Left renal cortex interstitium (tissue), 4 donors: Measurements from ENCODE around the gene CFAP58. TPM values are rescaled to one million over a fixed set of nuclear protein-coding genes. Genes with fewer than 3 reads are reported as not detected.
A peak's percentile ranks its signal among the peaks of the same experiment; 100 is the strongest.

Experiments
- DNase-seq, 4 donors: peaks; one replicate each; pipeline ENCODE4 v3.0.0-alpha.2; 2013; ENCODE audit warnings: low read depth in 4 of 4, low spot score in 2 of 4, missing footprints in 1 of 4
- polyA plus RNA-seq, 4 donors: library from polyadenylated mRNA; unstranded; fragments of 120-200 nt; gene quantifications; one replicate each; pipeline ENCODE4 v1.2.1, GENCODE V29; 2013; ENCODE audit not compliant: insufficient read length in 4 of 4

CFAP58 gene
- polyA plus RNA-seq, 4 donors, result 0.32 to 0.63 (median 0.42) TPM

DNA sequence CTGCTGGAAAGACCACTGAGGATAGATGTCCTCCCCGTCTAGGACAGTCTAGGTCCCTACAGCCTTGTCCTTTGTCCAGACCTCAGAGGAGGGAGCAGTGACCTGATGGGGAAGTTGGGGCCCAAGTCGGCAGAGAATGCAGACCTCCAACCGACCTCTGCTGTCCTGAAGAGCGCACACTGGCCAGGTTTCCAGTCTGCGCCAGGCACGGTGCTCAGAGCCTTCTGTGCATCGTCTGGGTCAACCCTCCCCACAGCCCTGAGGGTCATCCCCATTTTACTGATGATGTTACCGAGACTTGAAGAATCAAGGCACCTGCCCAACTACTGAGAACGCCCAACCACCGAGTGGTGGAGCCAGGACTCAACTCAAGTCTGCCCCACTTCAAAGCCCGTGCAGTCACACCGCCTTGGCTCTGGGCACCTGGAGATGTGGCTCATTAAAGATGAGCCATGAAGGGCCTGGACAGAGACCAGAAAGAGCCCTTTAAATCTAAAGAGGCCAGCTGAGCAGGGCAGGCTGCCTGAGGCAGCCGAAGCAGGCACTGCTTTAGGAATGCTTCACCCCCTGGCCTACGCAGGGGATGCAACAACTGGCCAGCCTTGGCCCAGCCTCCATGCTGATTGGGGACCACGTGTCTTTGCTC lies 19.8 kb upstream of the CFAP58 start:
- no peak for DNase-seq

DNA sequence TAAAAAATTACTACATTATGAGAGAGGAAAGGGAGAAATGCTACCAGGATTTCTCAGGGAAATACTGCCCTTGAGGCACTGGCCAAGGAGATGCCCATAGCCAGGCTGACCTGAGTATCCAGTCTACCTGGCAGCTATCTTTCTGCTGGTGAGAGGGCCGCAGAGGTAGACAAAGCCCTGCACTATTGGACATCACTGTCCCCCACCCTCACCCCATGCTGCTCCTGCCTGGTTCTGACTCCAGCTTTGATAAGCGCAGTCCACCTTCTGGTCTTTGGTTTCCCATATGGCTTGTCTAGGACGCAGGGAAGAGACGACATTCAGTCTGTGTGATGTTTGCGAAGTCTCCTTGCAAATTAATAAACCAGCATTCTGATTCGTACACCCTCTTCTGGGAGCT lies 19.1 kb upstream of the CFAP58 start:
- no peak for DNase-seq

DNA sequence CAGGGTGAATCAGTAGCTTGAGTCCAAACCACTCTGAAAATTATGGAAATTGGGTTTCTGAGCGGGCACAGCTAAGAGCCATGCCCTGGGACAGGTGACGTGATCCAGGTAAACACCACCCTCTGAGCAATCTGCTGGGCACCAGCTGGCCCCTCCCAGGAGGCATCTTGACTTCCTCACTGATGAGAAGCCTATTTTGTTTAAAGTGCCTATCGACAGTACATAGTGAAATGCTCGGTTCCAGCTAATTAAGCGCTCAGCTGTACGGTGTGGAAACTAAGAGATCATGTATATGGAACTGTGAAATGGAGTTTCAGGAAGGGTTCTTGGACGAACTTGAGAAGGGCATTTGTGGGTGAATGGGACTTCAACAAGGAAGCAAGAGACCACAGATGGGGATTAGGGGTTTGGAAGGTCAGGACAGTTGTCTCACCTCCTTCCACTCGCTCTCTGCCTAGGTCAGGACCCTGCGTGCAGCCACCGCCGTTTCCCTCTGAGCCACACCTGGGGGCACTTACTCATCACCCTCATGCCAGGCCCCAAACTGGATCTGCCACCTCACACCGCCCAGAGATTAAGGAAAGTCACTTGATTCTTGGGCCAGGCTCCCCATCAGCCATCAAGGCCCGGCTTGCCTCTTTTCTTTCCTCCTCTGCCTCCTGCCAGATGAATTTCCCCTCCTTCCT lies 18.5 kb upstream of the CFAP58 start:
- DNase-seq, result no peak

DNA sequence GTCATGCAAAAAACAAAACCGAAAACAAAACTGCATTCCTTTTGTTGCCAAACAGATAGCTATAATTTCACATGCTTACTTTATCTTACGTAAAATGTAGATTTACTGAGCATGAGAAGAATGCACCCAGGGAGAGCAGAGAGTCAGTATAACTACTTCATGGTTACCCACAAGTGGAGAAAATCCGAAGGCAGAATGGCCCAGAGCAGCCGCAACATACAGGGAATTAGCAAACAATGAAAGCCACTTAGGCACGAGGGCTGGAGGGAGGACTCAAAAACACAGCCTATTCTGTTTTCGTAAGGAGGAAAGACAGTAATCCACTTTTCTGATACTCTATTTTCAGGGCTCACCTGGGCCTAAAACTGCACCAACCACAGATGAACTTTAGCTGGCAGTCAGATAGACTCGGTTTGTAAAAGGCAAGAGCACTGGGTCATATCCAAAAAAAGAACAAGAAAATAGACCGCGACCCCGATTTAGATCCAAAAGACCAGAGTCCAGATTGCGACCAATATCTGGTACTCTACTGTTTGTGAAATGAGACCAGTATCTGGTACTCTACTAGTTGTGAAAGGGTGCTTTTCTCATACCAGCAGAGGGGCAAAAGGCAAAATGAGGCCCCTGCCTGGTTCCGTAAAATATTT lies 16.7 kb upstream of the CFAP58 start:
- no peak for DNase-seq

DNA sequence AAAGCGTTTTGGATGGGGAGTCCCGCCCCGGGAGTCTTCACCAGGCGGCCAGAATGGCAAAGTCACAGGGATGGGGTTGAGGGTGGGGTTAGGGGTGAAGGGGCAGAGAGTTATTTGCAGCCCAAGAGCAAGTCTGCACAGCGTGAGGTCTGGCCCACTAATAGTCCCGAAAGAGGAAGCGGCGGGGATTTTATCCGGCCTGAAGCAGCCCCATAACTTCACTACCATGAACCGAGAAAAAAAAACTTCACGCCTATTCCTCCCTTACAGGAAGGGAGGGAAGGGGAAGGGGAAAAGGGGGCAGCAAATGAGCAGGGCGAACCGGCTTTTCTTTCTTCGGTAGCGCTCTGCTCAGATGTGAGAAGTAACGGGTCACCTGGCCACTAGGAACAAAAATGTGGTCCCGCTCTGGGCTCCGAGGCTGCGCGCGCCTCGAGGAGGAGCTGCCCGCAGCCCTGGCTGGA lies 16.1 kb upstream of the CFAP58 start:
- DNase-seq, result peak in 1 of 4 donors; percentile 48

DNA sequence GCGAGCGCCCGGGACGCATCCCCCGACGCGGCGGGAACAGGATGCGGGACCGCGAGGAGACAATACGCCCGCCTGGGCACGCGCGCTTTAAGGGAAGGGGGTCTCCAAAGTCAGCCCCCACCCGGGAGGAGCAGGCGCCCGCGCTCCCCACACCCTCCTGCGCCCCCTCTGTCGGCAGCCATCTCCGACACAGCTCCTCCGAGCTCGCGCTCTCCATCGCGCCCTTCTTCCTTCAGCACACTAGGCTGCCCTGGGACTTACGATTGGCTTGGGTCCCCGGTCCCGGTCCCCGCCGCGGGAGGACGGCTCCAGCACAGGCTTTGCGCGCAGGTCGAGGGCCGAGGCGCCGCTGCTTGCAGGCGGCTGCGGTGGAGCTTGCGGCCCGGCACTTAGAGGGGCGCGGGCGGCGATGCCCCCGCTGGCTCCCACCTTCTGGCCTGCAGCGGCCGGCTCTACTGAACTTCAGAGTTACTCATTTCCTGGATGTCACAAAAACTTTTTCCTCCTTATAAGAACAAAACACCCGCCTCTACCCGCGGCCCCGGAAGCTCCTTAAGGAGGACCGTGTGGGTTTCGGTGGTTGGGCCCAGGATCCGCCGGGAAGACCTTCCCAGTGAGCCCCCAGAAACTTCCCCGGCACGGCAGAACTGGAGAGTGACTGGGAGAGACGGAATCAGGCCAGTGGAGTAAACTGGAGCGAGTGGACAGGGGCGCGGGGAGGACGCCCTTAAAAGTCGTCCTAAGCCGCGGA lies 15.5 kb upstream of the CFAP58 start, which contains the start of gene ITPRIP:
ITPRIP (minus strand) TSS at position 481 of the 751 bp plus-strand sequence. CDS start 22,414 bp downstream, outside the sequence.
- peak in 1 of 4 donors; percentile 82 for DNase-seq

DNA sequence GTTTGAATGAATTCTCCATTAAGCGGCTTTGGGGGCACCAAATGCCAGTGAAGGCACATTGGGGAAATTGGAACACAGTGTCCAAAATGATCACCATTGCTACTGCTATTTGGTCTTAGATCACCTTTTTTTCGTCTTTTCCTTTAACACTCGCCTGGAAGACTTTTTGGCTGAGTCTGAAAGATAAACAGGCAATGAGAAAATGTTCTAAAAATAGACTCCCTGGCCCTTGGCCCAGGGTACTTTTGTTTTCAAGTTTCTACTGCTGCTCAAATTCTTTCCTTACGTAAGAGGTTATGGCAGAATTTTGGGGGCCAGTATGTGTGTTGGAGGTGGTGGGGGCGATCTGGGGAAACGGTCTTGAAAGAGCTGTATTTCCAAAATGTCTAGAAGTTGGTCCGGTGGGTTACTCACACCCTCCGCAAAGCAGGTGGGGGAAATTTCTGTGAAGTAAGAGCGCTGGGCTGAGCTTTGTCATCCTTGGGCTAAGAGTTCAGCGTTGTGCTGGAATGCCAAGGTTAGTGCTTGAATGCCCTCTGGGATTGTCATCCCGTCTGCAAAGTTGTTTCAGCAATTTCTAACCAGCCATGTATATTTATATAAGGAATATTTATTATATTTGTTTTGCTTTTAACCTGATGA lies 14.0 kb upstream of the CFAP58 start:
- DNase-seq, result peak in 1 of 4 donors; percentile 68

DNA sequence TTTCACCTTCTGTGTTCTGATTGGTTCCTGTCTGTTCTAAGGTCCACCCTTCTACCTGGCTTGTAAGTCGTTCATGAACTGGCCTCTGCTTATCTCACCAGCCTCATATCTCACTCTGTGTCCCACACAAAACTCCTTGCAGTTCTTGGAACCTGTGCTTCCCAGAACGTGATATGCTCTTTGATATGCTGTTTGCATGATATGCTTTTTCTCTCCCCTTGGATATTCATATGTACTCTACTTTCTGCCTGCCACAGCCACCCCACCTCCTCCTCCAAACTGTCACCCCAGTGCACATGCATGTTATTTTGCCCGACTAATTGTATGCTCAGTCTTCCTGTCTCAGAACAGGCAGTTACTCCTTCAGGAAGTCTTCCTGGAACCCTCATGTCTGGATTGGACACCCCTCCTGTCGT lies 13.5 kb upstream of the CFAP58 start:
- DNase-seq, result no peak

DNA sequence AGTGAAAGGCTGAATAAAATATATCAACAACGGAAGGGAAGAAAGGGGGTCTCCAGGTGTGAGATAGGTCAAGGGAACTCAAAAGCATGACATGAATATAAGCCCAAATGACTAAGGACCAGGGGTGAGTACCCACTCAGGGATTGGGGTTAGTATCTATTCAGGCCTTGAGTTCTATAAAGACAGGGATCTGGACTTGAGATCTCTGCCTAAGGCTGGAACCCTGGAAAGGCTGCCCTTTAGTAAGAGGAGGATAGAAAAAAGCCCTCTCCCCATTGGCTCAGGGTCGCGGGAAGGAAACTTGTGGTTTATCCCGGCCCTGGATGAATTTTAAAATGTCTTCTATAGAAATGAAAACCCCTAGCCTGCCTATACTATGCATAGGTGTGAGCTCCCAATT lies 13.0 kb upstream of the CFAP58 start:
- no peak for DNase-seq

DNA sequence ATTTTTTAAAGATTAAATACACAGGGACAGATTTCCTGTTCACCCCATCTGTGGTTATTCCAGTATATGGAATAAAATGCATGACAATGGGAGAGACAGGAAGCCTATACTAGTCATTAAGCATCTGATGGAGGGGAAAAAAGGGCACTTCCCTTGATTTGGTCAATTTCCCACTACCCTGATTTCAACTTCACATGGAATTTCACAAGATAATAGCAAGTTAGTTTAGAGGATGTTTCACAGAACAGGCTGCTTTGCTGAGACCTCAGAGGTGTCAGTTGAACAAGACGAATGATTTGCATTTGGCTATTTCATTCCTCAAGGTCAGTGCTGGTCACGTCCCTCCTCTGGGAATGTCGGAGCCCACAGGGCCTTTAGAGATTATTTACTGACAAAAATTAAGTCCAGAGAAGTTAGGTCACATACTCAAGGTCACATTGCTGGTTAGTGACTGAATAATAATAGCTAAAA lies 10.7 kb upstream of the CFAP58 start:
- DNase-seq, result no peak

DNA sequence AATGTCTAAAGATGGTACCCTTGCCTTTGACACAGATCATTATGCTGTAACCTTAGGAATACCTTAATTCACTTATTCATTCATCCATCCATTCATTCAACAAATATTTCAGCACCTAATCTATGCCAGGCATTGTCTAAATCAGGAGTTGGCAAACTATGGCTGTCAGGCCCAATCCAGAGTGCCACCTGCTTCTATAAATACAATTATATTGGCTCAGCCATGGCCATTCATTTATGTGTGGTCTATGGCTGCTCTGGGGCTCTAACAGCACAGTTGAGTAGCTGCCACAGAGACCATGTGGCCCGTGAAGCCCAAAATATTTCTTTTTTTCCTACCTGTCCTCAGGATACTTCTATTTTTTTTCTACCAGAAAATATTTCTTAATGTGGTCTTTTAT lies 9.4 kb upstream of the CFAP58 start:
- no peak for DNase-seq

DNA sequence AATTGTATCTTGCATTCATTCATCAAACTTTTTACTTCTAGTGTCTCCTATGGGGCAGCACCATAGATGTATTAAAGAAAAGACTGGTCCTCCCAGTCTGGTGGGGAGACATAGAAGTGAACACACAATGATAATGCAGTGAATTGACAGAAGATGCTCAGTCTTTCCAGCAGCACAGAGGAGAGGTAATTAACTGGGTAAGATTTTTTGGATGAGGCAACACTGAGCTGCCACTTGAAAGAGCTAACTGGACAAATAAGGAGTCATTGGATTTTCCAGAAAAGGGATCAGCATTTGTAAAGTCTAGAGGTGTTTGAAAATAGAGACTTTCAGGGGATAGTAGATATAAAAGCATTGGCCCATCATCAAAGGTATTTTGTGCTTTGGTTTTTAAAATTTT lies 8.1 kb upstream of the CFAP58 start:
- DNase-seq, result no peak

DNA sequence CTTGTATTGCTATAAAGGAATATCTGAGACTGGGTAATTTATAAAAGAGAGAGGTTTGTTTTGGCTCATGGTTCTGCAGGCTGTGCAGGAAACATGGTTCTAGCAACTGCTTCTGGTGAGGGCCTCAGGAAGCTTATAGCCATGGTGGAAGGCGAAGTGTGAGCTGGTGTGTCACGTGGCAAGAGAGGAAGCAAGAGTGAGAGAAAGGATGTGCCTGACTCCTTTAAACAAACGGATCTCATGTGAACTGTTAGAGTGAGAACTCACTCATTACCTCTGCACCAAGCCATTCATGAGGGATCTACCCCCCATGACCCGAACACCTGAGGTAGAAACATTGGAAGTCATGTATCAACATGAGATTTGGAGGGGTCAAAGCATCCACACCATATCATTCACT lies 7.7 kb upstream of the CFAP58 start:
- DNase-seq, result no peak

DNA sequence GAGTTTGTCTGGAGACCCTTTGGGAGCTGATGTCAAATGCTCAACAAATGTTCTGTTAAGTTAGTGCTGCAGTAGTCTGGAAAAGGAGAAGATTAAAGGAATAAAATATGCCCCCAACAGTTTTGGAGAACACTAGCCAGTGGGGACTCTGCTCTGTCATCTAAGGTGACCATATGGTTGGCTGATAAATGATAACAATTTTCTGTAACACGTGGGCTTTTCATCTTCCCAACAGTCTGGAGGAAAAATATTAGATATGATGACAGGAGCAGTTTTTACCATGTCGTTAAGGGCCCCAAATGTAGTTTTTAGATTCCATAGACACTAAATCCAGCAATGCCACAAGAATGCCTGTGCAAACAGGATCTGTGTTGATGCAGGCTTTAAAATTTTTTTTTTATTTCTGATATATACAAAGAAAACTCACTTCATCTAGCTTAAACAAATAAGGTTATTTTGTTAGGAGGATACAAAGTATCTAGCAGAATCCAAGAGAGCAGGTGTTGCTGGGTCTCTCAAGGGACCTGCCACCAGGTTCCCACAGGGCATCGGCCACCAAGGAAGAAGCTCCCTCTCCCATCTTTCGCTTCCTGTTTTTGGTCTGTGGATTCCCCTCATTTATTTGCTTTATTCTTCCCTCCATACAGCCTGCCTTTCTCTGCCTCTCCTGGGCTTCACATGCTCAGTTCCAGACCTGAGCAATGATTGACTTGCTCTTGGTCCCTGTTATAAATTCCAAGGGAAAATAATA lies 6.2 kb upstream of the CFAP58 start:
- no peak for DNase-seq

DNA sequence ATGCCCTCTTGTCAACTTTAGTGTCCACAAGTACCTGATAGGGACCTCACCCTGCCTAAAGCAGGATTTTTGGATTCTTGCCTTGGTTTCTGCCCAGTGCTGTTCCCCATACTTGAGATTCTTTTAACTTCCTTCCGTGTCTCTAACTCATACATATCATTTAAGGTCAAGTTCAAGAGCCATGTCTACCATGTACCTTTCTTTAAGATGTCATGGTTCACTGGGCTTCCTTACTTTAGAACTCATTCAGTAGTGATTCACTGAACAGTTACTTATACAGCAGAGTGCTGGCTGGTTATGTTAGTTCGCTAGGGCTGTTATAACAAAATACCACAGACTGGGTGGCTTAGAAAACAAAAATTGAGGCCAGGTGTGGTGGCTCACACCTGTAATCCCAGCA lies 5.0 kb upstream of the CFAP58 start:
- DNase-seq, result no peak

DNA sequence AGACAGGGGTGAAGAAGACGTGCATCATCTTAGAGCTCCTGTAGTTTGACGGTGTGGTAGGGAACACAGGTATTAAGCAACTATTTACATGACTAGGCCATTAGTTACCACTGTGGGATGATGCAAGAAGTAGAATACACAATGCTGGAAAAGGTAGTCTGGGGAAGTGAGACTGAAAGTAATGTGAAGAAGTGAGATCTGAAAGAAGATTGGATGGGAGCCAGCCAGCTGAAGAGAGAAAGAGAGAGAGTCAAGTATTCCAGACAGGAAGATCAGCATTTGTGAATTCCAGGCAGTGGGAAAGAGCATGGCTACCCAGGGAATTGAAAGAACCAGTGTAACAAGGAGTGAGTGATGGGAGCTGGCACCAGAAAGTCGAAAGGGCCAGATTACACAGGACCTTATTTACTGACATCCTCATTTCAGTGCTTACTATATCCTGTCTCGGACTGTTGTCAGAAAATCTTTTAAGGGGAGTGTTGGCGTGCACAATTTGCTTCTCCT lies 4.0 kb upstream of the CFAP58 start:
- no peak for DNase-seq

DNA sequence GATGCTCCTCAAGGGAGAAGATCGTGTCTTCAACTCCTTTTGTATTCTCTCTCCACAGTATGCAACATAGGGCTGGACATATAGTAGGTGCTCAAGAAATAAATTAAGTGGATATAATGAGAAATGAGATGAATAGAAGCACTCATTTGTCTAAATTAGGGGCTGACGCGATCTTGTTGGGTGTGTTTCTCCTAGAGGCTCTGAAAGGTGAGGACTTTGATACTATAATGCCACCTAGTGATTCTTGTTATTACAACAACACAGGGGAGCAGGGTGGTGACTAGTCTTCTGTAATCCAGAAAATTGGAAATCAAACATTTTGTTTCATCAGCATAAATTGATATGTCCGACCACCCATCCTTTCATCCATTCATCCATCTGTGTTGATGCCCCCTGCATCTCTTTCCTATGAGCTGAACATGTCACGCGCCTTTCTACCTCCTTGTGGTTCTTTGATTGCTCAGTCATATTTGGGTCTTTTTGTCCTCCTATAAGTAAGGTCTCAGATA lies 3.5 kb upstream of the CFAP58 start:
- peak in 1 of 4 donors; percentile 53 for DNase-seq

DNA sequence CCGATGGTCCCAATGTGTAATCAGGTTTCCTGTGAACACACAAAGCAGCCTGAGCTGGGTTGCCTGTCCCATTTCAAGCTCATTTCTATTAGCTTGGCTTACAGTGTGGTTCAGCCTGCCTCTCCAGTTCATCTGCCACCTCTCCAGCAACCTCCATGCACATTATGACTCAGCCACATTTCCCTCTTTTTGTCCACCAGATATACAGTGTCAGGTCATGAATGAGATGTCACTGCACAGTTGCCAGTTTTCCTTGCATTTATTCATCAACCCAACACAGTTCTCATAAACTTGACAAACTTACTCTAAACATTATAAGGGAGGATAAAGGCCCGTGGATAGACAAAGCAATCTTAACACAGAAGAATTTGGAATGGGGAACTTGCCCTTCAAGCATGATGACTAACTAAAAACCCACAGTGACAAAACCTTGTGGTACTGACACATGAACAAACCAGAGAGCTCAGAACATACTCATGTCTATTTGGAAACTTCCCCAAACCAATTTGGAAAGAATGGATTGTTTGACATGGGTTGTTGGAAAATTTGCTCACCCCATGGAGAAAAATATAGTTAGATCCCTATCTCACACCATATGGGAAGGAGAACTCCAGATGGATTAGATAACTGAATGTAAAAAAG lies 2.5 kb upstream of the CFAP58 start:
- no peak for DNase-seq

DNA sequence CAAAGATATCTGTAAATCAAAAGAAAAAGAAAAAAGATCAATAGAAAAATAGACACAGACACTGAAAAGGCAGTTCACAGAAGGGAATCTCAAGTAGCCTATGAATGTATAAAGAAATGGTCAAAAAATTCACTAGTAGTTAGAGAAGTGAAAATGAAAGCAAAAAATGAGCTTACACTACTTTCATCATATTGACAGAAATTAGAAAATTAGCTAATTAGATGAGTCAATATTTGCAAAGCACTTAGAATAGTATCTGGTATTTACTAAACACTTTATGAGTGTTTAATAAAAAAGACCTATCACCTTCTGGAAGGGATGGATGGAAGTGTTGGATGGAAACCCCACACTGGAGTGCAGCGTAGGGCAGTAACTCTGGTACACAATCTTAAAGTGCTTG lies 1.7 kb upstream of the CFAP58 start:
- no peak for DNase-seq
